Mononuclear cell (primary cell): ENCODE results near the gene PBX4. TPM values are rescaled to one million over a fixed set of nuclear protein-coding genes. Genes with fewer than 3 reads are reported as not detected.

ENCODE experiments used
- H3K27me3 ChIP-seq: 2 replicates; pipeline ENCODE4 v1.6.0; 2011; ENCODE audit warnings: low read length, control low read depth; ENCODE audit not compliant: insufficient read depth
- H3K4me1 ChIP-seq: 2 replicates; pipeline ENCODE4 v1.5.1; 2011; ENCODE audit warnings: mild to moderate bottlenecking, low read length, control low read depth; ENCODE audit not compliant: insufficient read depth
- H3K4me3 ChIP-seq: 2 replicates; pipeline ENCODE4 v1.5.1; 2011; ENCODE audit warnings: mild to moderate bottlenecking, low read length, moderate library complexity
- H3K9me3 ChIP-seq: 2 replicates; pipeline ENCODE4 v1.5.1; 2011; ENCODE audit warnings: low read depth, mild to moderate bottlenecking, control low read depth, low read length
- total RNA-seq: library from RNA; depleted of rRNA; stranded (reverse); fragments of >200 nt; gene quantifications from one replicate; pipeline ENCODE4 v1.2.3, GENCODE V29; 2012

PBX4 gene
- total RNA-seq, 1 donor = 12.7 TPM

DNA sequence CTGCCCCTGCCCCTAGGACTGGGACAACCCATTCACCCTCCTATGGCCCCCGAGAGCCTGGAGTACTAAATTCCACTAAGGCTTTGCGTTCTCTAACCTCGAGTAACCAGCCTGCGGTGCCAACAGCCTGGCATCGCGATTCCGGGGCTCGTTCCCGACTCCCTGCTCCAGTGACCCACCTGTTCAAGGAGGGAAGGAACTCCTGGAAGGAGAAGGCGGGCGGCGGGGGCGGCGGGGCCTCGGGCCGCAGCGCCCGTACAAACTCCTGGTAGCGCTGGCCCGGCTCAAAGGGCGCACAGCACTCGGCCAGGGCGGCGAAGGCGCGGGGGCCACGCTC, 18.7 kb upstream of the PBX4 start:
- no peak overlapping the region for H3K4me3 ChIP-seq
- peaks cover 27% of the 10 kb centered on the region for H3K4me1 ChIP-seq
- no peaks in the 10 kb centered on the region for H3K9me3 ChIP-seq
- H3K27me3 ChIP-seq = no peaks in the 10 kb centered on the region

DNA sequence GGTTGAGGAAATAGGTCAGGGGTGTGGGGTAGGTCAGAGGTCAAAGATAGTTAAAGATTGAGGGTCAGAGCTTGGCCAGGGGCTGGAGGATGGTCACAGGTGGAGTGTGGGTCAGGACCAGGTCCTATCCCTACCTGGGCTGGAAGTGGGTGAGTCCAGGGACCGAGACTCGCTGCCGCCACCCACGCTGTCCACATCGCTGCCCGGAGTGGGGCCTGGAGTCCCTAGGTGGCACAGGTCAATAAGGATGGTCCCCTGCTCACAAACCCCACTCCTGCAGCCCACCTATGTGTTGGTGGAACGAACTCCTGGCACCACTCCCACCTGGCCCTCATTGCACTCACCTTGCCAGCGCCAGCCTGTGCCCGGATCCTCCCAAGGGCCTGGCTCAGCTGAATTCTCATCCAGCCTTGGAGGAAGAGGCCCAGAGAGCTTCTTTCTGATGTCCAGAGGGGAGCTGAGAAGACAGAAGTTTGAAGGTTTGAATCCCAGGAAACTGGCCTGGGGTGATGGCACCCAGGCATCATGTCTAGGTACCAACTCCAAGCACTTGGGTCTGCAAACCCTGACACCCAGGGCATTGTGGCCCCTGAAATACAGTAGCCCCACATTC, 18.2 kb upstream of the PBX4 start:
- Histone ChIP-seq H3K4me3 (no peak overlapping the region), H3K27me3 (no peaks in the 10 kb centered on the region), H3K9me3 (no peaks in the 10 kb centered on the region), H3K4me1 (peaks cover 22% of the 10 kb centered on the region)

- no peak overlapping the region for H3K4me3 ChIP-seq
Observed at GRCh38 chr19:19635313-19635702, 16.8 kb upstream of the PBX4 start.

GRCh38 chr19:19634516-19635312, 16.2 kb upstream of the PBX4 start:
- H3K9me3 ChIP-seq = no peaks in the 10 kb centered on the region
- peaks cover 4% of the 10 kb centered on the region for H3K4me1 ChIP-seq
- no peaks in the 10 kb centered on the region for H3K27me3 ChIP-seq
- H3K4me3 ChIP-seq = no peak overlapping the region

More at GRCh38 chr19:19635313-19635702, 16.8 kb upstream of the PBX4 start:
- H3K27me3 ChIP-seq = no peaks in the 10 kb centered on the region
- peaks cover 10% of the 10 kb centered on the region for H3K4me1 ChIP-seq
- no peaks in the 10 kb centered on the region for H3K9me3 ChIP-seq

- Histone ChIP-seq H3K9me3 (no peaks in the 10 kb centered on the region), H3K4me1 (peaks cover 6% of the 10 kb centered on the region), H3K27me3 (no peaks in the 10 kb centered on the region), H3K4me3 (no peak overlapping the region)
Observed at GRCh38 chr19:19633711-19634515, 15.4 kb upstream of the PBX4 start.

DNA sequence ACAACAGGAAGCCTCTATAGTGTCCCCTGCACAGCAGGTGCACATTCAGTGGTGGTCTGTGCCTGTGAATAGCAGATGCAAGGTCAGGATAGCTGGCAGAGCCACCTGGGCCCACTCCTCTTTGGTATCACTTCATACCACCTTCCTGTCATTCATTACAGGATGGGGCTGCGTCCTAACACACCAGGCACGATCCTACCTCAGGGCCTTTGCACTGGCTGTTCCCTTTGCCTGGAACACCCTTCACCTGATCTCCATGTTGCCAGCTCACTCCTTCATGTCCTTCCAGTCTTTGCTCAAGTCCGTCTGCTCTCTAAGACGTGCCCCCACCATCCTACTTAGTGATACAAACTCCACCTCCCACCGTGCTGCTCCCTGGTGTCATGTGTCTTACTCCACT, 14.2 kb upstream of the PBX4 start:
- H3K9me3 ChIP-seq = no peaks in the 10 kb centered on the region
- H3K27me3 ChIP-seq = no peaks in the 10 kb centered on the region
- H3K4me3 ChIP-seq = no peak overlapping the region
- peaks cover 16% of the 10 kb centered on the region for H3K4me1 ChIP-seq

GRCh38 chr19:19631346-19631745, 12.9 kb upstream of the PBX4 start:
- no peaks in the 10 kb centered on the region for H3K9me3 ChIP-seq
- H3K4me1 ChIP-seq = peaks cover 29% of the 10 kb centered on the region
- no peak overlapping the region for H3K4me3 ChIP-seq
- no peaks in the 10 kb centered on the region for H3K27me3 ChIP-seq

GRCh38 chr19:19630426-19630825, 11.9 kb upstream of the PBX4 start:
- H3K4me1 ChIP-seq = peaks cover 30% of the 10 kb centered on the region
- H3K9me3 ChIP-seq = no peaks in the 10 kb centered on the region
- H3K4me3 ChIP-seq = no peak overlapping the region
- H3K27me3 ChIP-seq = no peaks in the 10 kb centered on the region

DNA sequence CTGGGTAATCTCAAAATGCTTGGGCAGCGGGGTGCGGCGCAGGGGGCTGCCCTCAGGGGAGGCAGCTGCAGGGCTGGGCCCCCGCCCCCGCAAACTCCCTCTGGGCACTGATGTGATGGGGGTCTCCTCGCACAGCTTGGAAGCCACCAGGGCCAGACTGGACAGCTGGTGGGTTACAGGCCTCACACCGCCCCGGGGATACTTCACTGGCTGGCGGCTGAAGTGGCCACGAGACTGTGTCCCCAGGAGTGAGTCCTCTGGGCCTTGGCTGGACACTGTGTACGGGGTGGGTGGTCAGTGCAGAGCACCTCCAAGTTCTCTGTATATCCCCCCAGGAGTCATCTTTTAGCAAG, 11.6 kb upstream of the PBX4 start:
- peaks cover 30% of the 10 kb centered on the region for H3K4me1 ChIP-seq
- no peak overlapping the region for H3K4me3 ChIP-seq

DNA sequence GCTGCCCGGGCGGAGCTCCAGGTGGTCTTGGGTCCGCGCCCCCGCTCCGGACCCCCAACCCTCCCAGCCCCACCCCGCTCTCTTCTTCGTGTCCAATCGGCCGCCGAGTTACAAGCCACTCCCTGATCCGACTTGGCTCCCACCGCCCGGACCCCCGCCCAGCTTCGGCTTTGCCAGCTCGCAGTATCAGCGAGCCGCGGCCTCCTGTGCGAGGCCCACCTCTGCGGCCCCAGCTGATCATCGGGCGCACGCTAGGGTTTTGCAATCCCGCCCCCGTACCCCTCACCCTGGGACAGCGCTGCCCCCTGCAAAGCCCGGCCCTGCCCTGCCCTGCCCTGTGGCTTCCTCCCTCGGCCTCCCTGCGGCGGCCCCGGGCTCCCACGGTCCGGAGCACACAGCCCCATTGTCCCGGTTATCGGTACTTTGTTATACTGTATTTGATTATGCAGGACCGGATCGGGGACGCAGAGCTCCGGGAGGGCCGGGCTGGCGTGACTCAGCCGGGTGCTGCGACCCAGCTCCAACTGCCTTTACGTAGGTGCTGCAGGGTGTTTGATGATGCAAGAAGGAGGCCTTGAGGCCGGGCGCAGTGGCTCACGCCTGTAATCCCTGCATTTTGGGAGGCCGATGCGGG, 10.1 kb upstream of the PBX4 start:
- no peaks in the 10 kb centered on the region for H3K27me3 ChIP-seq
- H3K9me3 ChIP-seq = no peaks in the 10 kb centered on the region
- peak overlapping the region; percentile 29 for H3K4me3 ChIP-seq
- H3K4me1 ChIP-seq = peaks cover 30% of the 10 kb centered on the region

More for the DNA sequence above, 11.6 kb upstream of the PBX4 start:
- no peaks in the 10 kb centered on the region for H3K27me3 ChIP-seq
- no peaks in the 10 kb centered on the region for H3K9me3 ChIP-seq

DNA sequence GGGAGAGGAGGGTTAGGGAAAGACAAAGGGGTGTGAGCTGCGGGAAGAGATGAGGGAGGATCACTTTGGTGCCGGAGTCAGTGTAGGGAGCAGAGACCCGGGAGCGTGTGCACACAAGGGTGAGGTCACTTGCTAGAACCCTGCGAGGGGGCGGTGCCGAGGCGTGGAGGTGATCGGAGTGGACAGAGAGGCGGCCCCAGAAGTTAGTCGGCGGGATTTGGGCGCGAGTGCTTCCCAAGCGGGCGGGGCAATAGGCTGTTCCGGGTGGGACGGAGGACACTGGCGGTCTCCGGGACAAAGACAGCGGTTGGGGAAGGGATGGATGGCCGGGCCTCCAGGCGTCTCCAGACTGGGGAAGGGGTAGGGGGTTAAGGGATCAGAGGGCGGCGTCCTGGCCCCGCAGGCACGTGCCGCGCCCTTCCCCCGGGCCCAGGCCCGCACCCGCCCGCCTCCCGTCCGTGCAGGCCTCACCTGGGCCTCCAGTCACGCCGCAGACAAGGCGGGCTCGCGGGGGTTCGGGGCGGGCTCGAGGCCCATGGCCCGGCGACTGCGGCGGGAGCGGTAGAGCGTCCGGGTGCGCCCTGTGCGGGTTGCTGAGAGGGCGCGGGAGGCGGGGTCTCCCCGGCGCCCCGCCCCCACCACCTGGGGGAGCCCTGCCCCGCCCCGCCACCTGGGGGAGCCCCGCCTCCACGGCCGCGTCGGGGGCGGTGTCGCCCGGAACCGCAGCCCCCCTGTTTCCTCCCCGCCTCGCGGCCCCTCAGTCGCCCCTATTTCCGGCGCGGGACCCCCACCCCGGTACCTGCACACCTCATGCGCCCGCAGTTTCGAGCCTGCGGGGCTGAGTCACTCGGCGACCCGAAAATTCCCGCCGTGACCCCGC, 9.4 kb upstream of the PBX4 start, which contains the start of gene LPAR2:
TSS of gene LPAR2 (minus strand) at position 600 of the 880 bp plus-strand sequence. CDS start 945 bp downstream, outside the sequence.
- Histone ChIP-seq H3K4me3 (peak within 1 kb of the TSS; percentile 47), H3K9me3 (no peaks in the 10 kb centered on the region), H3K4me1 (peaks cover 30% of the 10 kb centered on the region), H3K27me3 (no peaks in the 10 kb centered on the region)

GRCh38 chr19:19626516-19627472, 8.3 kb upstream of the PBX4 start:
- no peak overlapping the region for H3K4me3 ChIP-seq

DNA sequence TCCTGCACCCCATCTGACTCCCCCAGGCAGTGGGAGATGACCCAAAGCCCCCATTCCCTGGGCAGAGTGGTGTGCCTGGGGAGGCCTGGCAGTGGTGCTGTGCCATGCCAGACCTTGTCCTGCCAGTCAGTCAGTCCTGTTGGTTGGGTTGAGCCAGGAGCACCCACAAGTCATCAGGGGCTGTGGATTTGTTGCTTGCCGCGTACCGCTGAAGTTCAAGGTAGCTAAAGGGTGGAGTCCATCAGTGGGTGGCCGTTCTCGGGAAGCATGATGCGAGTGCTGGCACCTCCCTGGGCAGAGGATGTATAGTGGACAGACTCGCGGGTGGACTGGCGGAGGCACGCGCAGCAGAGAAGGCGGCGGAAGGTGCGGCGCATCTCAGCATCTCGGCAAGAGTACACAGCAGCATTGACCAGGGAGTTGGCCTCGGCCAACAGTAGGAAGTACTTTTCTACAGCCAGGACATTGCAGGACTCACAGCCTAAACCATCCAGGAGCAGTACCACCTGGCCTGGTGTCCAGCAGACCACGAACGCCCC, 5.6 kb upstream of the PBX4 start:
- no peak overlapping the region for H3K4me3 ChIP-seq
- peaks cover 30% of the 10 kb centered on the region for H3K4me1 ChIP-seq
- H3K27me3 ChIP-seq = no peaks in the 10 kb centered on the region

More at GRCh38 chr19:19626516-19627472, 8.3 kb upstream of the PBX4 start:
- Histone ChIP-seq H3K9me3 (no peaks in the 10 kb centered on the region), H3K4me1 (peaks cover 30% of the 10 kb centered on the region), H3K27me3 (no peaks in the 10 kb centered on the region)

More for the DNA sequence above, 5.6 kb upstream of the PBX4 start:
- H3K9me3 ChIP-seq = no peaks in the 10 kb centered on the region
